ENCODE results near the gene LHFPL6. TPM values are rescaled to one million over a fixed set of nuclear protein-coding genes. Genes with fewer than 3 reads are reported as not detected.

The LHFPL6 gene
- total and polyA plus RNA-seq, 11 donors, result 34.4 to 74.4 (median 53.2) TPM

- H3K4me3 ChIP-seq, result no peak overlapping the region
- no peaks in the 10 kb centered on the region for H3K9me3 ChIP-seq
- 43 to 72% (median 55%) methylated on average over 3 of the region's 3 CpGs for WGBS, 4 donors
- H3K4me1 ChIP-seq, result peaks cover 0 to 85% (median 48%) of the 10 kb centered on the region in 12 donors
- no peaks in the 10 kb centered on the region for H3K36me3 ChIP-seq
- TF ChIP-seq POLR2A (IDR thresholded peaks at IDR 0.05) (no peak), CTCF (IDR thresholded peaks at IDR 0.05) (no peak)
- intact Hi-C loops (cut with DNase I), result loop anchor here in 2 of 10 donors (5.0 to 10.0 kb wide), 2 partner anchors 77 to 79 kb away; no protein-coding TSS in a partner anchor
- H3K27ac ChIP-seq, result no peak overlapping the region
- no peak for DNase-seq
- peak in 1 of 4 donors; percentile 16 for ATAC-seq
- no peaks in the 10 kb centered on the region for H3K27me3 ChIP-seq
Observed at GRCh38 chr13:39494006-39494405, 109.0 kb downstream of the LHFPL6 start.

GRCh38 chr13:39490136-39490535, 112.9 kb downstream of the LHFPL6 start:
- H3K27me3 ChIP-seq, result no peaks in the 10 kb centered on the region
- peaks cover 0 to 71% (median 36%) of the 10 kb centered on the region in 12 donors for H3K4me1 ChIP-seq
- no peak for TF ChIP-seq CTCF (IDR thresholded peaks at IDR 0.05)
- TF ChIP-seq POLR2A (IDR thresholded peaks at IDR 0.05), result no peak
- no peak overlapping the region for H3K27ac ChIP-seq
- intact Hi-C loops (cut with DNase I), result loop anchor here in 2 of 10 donors (5.0 to 10.0 kb wide), 2 partner anchors 73 to 75 kb away; no protein-coding TSS in a partner anchor
- H3K9me3 ChIP-seq, result no peaks in the 10 kb centered on the region
- no peak overlapping the region for H3K4me3 ChIP-seq
- WGBS, 4 donors, result 61 to 72% (median 67%) methylated on average over 6 of the region's 6 CpGs
- H3K36me3 ChIP-seq, result no peaks in the 10 kb centered on the region
- DNase-seq (no peak), ATAC-seq (no peak)

- H3K4me1 ChIP-seq, result peaks cover 0 to 73% (median 36%) of the 10 kb centered on the region in 12 donors
- H3K27ac ChIP-seq, result no peak overlapping the region
- intact Hi-C loops (cut with DNase I), result loop anchor here in 1 of 10 donors (10.0 kb wide), 1 partner anchor 72 kb away; no protein-coding TSS in a partner anchor
- no peaks in the 10 kb centered on the region for H3K9me3 ChIP-seq
- no peaks in the 10 kb centered on the region for H3K27me3 ChIP-seq
- TF ChIP-seq CTCF (IDR thresholded peaks at IDR 0.05), result no peak
- no peak for TF ChIP-seq POLR2A (IDR thresholded peaks at IDR 0.05)
- H3K36me3 ChIP-seq, result no peaks in the 10 kb centered on the region
- no peak for DNase-seq
- H3K4me3 ChIP-seq, result no peak overlapping the region
- ATAC-seq, result no peak
Observed at GRCh38 chr13:39486758-39487157, 116.2 kb downstream of the LHFPL6 start.

GRCh38 chr13:39485314-39485700, 117.7 kb downstream of the LHFPL6 start:
- no peaks in the 10 kb centered on the region for H3K27me3 ChIP-seq
- ATAC-seq, result no peak

More at GRCh38 chr13:39485314-39485700, 117.7 kb downstream of the LHFPL6 start:
- H3K4me3 ChIP-seq, result no peak overlapping the region
- peak overlapping the region in 1 of 12 donors; percentile 4 for H3K27ac ChIP-seq
- no peaks in the 10 kb centered on the region for H3K9me3 ChIP-seq
- H3K4me1 ChIP-seq, result peaks cover 3 to 71% (median 37%) of the 10 kb centered on the region in 12 donors
- no peak for TF ChIP-seq POLR2A (IDR thresholded peaks at IDR 0.05)
- TF ChIP-seq CTCF (IDR thresholded peaks at IDR 0.05), result no peak
- DNase-seq, result no peak
- intact Hi-C loops (cut with DNase I), result loop anchor here in 1 of 10 donors (10.0 kb wide), 1 partner anchor 71 kb away; no protein-coding TSS in a partner anchor
- H3K36me3 ChIP-seq, result no peaks in the 10 kb centered on the region
